WTC11 (cell line): ENCODE results near the gene TAS1R2. TPM values are rescaled to one million over a fixed set of nuclear protein-coding genes. Genes with fewer than 3 reads are reported as not detected.
A peak's percentile ranks its signal among the peaks of the same experiment; 100 is the strongest.

ENCODE experiments used
- ATAC-seq: fragments of 200-7000 bp; cut with Tn5 transposase; 2 replicates; pipeline ENCODE4 v1.10.0; 2021; ENCODE audit warnings: mild to moderate bottlenecking, moderate library complexity
- CTCF ChIA-PET: fragments of 300-600 bp; sonication (Branson Sonifier 250); formaldehyde crosslinking; loops from one replicate; lab custom pipeline; 2021; ENCODE audit warnings: antibody characterized with exemption; lab: Charles Lee
- POLR2A ChIA-PET: fragments of 350-600 bp; sonication (Branson Sonifier 250); formaldehyde crosslinking; loops from one replicate; lab custom pipeline; 2021; ENCODE audit warnings: antibody characterized with exemption; lab: Charles Lee
- DNase-seq: peaks from one replicate; pipeline ENCODE4 v3.0.0; 2021; ENCODE audit warnings: low spot score
- H3K27ac Mint-ChIP-seq: 2 replicates; pipeline ENCODE4 v1.8.0; 2021; ENCODE audit warnings: mixed read lengths
- H3K27me3 Mint-ChIP-seq: 2 replicates; pipeline ENCODE4 v1.8.0; 2021; ENCODE audit warnings: low read depth, mild to moderate bottlenecking, moderate library complexity, mixed read lengths
- H3K36me3 Mint-ChIP-seq: 2 replicates; pipeline ENCODE4 v1.8.0; 2021; ENCODE audit warnings: mixed read lengths
- H3K4me1 Mint-ChIP-seq: 2 replicates; pipeline ENCODE4 v1.8.0; 2022; ENCODE audit warnings: mixed read lengths
- H3K4me3 Mint-ChIP-seq: 2 replicates; pipeline ENCODE4 v1.8.0; 2021; ENCODE audit warnings: mild to moderate bottlenecking, moderate library complexity, mixed read lengths
- H3K9me3 Mint-ChIP-seq: 2 replicates; pipeline ENCODE4 v1.8.0; 2021; ENCODE audit warnings: mixed read lengths
- HMGA2 ChIP-seq: fragments of 250-450 bp; sonication (Bioruptor Pico); IDR thresholded peaks from 2 replicates; pipeline ENCODE4 v1.4.0; 2021; ENCODE audit warnings: mild to moderate bottlenecking, moderate library complexity
- JUN ChIP-seq: sonication (generic); formaldehyde crosslinking; IDR thresholded peaks from 2 replicates; pipeline ENCODE4 v1.8.0; 2023; ENCODE audit warnings: mild to moderate bottlenecking, missing genetic modification reagents
- NR2C2 ChIP-seq: sonication (generic); formaldehyde crosslinking; IDR thresholded peaks from 2 replicates; pipeline ENCODE4 v1.8.0; 2022; ENCODE audit warnings: mild to moderate bottlenecking, missing genetic modification reagents
- ZNF423 ChIP-seq: fragments of 250-450 bp; sonication (Bioruptor Pico); IDR thresholded peaks from 2 replicates; pipeline ENCODE4 v2.1.2; 2022; ENCODE audit warnings: mild to moderate bottlenecking, moderate library complexity
- total RNA-seq: library from RNA; stranded (reverse); gene quantifications from 3 replicates; pipeline ENCODE4 v1.2.3, GENCODE V29; 2021
- TF ChIP-seq, protein P1 (sequence below): sonication (generic); formaldehyde crosslinking; IDR thresholded peaks from 2 replicates; pipeline ENCODE4 v1.8.0; 2022; ENCODE audit warnings: missing genetic modification reagents
- TF ChIP-seq, protein P2 (sequence below): fragments of 250-450 bp; sonication (Bioruptor Pico); IDR thresholded peaks from 2 replicates; pipeline ENCODE4 v1.9.0; 2021; ENCODE audit warnings: mild to moderate bottlenecking
- TF ChIP-seq, protein P3 (sequence below): sonication (generic); formaldehyde crosslinking; IDR thresholded peaks from 2 replicates; pipeline ENCODE4 v1.8.0; 2023; ENCODE audit warnings: missing genetic modification reagents
- TF ChIP-seq, protein P4 (sequence below): sonication (generic); formaldehyde crosslinking; IDR thresholded peaks from 2 replicates; pipeline ENCODE4 v1.8.1; 2022; ENCODE audit warnings: missing genetic modification reagents, borderline replicate concordance
- TF ChIP-seq, protein P5 (sequence below): fragments of 200-600 bp; IDR thresholded peaks from 2 replicates; pipeline ENCODE4 v1.8.0; 2022; ENCODE audit warnings: antibody characterized with exemption

Gene TAS1R2
- total RNA-seq, 1 experiment from 2014 or later: not detected

DNA sequence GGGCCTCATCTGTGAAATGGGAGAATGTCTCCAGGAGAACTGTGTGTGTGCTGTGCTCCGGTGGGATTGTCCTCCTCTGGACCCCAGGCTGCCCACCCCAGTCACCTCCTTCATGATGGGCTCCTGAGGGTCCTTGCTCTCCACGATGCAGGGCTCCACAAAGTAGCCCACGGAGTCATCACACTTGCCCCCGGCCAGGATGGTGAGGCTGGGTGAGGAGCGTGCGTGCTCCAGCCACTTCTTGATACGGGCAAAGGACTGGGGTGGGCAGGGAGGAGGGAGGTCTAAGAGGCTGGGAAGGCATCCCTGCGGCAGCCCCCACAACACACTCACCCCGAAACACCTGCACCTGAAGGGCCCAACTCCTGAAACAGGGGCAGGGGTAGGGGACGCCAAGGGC lies 16.8 kb upstream of the TAS1R2 start (continued):
- TF ChIP-seq, protein P1, sequence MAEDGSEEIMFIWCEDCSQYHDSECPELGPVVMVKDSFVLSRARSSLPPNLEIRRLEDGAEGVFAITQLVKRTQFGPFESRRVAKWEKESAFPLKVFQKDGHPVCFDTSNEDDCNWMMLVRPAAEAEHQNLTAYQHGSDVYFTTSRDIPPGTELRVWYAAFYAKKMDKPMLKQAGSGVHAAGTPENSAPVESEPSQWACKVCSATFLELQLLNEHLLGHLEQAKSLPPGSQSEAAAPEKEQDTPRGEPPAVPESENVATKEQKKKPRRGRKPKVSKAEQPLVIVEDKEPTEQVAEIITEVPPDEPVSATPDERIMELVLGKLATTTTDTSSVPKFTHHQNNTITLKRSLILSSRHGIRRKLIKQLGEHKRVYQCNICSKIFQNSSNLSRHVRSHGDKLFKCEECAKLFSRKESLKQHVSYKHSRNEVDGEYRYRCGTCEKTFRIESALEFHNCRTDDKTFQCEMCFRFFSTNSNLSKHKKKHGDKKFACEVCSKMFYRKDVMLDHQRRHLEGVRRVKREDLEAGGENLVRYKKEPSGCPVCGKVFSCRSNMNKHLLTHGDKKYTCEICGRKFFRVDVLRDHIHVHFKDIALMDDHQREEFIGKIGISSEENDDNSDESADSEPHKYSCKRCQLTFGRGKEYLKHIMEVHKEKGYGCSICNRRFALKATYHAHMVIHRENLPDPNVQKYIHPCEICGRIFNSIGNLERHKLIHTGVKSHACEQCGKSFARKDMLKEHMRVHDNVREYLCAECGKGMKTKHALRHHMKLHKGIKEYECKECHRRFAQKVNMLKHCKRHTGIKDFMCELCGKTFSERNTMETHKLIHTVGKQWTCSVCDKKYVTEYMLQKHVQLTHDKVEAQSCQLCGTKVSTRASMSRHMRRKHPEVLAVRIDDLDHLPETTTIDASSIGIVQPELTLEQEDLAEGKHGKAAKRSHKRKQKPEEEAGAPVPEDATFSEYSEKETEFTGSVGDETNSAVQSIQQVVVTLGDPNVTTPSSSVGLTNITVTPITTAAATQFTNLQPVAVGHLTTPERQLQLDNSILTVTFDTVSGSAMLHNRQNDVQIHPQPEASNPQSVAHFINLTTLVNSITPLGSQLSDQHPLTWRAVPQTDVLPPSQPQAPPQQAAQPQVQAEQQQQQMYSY: no peak
- TF ChIP-seq HMGA2 (CRISPR knock-in tag): no peak

DNA sequence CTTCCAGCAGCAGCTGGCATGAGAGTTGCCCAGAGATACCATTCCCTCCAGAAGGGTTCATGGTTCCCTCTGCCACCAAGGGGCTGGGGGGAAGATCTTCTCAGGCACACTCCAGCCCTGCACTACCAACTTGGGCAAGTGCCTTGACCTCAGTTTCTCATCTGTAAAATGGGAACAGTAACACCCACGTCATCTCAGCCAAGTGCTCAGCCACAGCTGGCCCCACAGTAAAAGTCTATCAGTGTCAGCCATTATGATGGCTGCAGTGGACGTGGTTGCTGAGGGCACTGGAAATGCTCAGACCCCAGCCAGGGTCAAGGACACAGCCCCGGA lies 16.3 kb upstream of the TAS1R2 start:
- TF ChIP-seq, protein P2, sequence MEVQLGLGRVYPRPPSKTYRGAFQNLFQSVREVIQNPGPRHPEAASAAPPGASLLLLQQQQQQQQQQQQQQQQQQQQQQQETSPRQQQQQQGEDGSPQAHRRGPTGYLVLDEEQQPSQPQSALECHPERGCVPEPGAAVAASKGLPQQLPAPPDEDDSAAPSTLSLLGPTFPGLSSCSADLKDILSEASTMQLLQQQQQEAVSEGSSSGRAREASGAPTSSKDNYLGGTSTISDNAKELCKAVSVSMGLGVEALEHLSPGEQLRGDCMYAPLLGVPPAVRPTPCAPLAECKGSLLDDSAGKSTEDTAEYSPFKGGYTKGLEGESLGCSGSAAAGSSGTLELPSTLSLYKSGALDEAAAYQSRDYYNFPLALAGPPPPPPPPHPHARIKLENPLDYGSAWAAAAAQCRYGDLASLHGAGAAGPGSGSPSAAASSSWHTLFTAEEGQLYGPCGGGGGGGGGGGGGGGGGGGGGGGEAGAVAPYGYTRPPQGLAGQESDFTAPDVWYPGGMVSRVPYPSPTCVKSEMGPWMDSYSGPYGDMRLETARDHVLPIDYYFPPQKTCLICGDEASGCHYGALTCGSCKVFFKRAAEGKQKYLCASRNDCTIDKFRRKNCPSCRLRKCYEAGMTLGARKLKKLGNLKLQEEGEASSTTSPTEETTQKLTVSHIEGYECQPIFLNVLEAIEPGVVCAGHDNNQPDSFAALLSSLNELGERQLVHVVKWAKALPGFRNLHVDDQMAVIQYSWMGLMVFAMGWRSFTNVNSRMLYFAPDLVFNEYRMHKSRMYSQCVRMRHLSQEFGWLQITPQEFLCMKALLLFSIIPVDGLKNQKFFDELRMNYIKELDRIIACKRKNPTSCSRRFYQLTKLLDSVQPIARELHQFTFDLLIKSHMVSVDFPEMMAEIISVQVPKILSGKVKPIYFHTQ (CRISPR knock-in tag): no peak
- TF ChIP-seq, protein P3, sequence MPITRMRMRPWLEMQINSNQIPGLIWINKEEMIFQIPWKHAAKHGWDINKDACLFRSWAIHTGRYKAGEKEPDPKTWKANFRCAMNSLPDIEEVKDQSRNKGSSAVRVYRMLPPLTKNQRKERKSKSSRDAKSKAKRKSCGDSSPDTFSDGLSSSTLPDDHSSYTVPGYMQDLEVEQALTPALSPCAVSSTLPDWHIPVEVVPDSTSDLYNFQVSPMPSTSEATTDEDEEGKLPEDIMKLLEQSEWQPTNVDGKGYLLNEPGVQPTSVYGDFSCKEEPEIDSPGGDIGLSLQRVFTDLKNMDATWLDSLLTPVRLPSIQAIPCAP (CRISPR knock-in tag): no peak
- no peak for TF ChIP-seq JUN
- TF ChIP-seq, protein P4, sequence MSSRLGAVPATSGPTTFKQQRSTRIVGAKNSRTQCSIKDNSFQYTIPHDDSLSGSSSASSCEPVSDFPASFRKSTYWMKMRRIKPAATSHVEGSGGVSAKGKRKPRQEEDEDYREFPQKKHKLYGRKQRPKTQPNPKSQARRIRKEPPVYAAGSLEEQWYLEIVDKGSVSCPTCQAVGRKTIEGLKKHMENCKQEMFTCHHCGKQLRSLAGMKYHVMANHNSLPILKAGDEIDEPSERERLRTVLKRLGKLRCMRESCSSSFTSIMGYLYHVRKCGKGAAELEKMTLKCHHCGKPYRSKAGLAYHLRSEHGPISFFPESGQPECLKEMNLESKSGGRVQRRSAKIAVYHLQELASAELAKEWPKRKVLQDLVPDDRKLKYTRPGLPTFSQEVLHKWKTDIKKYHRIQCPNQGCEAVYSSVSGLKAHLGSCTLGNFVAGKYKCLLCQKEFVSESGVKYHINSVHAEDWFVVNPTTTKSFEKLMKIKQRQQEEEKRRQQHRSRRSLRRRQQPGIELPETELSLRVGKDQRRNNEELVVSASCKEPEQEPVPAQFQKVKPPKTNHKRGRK: no peak
- no peak for TF ChIP-seq NR2C2 (CRISPR knock-in tag)
- DNase-seq (no peak), ATAC-seq (no peak)
- no peak overlapping the region for H3K4me3 Mint-ChIP-seq
- no peaks in the 10 kb centered on the region for H3K36me3 Mint-ChIP-seq
- H3K4me1 Mint-ChIP-seq: no peaks in the 10 kb centered on the region; the same call in 1 of the 2 replicates
- CTCF ChIA-PET: interaction anchor here (0.6 to 3.6 kb wide), 50 partner anchors 9 to 609 kb away, joined by 3 to 39 read pairs (median 4); partner anchors contain the start of genes ALDH4A1 and CAPZB
- H3K27me3 Mint-ChIP-seq: no peaks in the 10 kb centered on the region
- no peak overlapping the region for H3K27ac Mint-ChIP-seq
- POLR2A ChIA-PET: no interaction called here
- H3K9me3 Mint-ChIP-seq: no peaks in the 10 kb centered on the region

DNA sequence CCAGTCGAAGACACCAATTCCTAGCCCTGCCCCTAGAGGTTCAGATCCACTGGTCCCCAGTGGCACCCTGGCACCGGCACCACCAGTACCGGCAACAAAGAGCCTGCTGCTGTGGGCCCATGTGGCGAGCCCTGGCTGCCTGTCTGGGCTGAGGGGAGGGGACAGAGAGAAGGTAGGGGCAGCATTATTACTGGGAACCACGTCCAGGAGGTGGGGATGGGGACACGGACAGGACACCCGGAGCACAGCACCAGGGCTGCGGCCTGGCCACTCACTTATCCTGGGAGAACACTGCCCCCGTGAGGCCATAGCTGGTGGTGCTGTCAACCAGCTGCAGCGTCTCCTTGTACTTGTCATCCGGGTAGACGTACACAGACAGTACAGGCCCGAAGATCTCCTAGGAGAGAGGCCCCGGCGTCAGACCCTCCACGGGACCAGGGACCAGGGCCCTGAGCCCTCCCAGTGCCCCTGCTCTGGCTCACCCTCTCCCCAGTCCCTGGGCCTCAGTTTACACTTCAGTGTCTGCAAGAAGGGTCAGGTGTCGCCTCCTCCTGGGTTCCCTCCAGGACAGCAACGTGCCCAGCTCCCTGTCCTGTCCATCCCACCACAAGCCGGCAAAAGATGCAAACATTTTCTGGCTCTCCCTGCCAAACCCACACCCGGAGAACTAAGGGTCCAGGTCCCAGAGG lies 15.8 kb upstream of the TAS1R2 start:
- peak; percentile 95 for DNase-seq

More for the DNA sequence above, 15.8 kb upstream of the TAS1R2 start:
- no peak overlapping the region for H3K4me3 Mint-ChIP-seq
- no peak for TF ChIP-seq ZNF423 (CRISPR knock-in tag)
- TF ChIP-seq, protein P5, sequence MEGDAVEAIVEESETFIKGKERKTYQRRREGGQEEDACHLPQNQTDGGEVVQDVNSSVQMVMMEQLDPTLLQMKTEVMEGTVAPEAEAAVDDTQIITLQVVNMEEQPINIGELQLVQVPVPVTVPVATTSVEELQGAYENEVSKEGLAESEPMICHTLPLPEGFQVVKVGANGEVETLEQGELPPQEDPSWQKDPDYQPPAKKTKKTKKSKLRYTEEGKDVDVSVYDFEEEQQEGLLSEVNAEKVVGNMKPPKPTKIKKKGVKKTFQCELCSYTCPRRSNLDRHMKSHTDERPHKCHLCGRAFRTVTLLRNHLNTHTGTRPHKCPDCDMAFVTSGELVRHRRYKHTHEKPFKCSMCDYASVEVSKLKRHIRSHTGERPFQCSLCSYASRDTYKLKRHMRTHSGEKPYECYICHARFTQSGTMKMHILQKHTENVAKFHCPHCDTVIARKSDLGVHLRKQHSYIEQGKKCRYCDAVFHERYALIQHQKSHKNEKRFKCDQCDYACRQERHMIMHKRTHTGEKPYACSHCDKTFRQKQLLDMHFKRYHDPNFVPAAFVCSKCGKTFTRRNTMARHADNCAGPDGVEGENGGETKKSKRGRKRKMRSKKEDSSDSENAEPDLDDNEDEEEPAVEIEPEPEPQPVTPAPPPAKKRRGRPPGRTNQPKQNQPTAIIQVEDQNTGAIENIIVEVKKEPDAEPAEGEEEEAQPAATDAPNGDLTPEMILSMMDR: peak; percentile 93
- TF ChIP-seq, all 79 proteins: peak for 1
- Mint-ChIP-seq H3K36me3 (no peaks in the 10 kb centered on the region), H3K9me3 (no peaks in the 10 kb centered on the region), H3K27ac (no peak overlapping the region), H3K4me1 (no peaks in the 10 kb centered on the region; the same call in 1 of the 2 replicates), H3K27me3 (no peaks in the 10 kb centered on the region)
- ATAC-seq: peak; percentile 89
- CTCF ChIA-PET: interaction anchor here (0.6 to 3.6 kb wide), 51 partner anchors 9 to 610 kb away, joined by 3 to 39 read pairs (median 4); partner anchors contain the start of genes ALDH4A1 and CAPZB
- POLR2A ChIA-PET: no interaction called here
